Naive thymus-derived CD8-positive, alpha-beta T cell (primary cell): ENCODE data around the gene FOXC2. TPM values are rescaled to one million over a fixed set of nuclear protein-coding genes. Genes with fewer than 3 reads are reported as not detected.
A peak's percentile ranks its signal among the peaks of the same experiment; 100 is the strongest.

Experiments
- ATAC-seq, 2 donors: fragments of 150-1000 bp; cut with Tn5 transposase in 1 of 2; sonication (Bioruptor Pico), chemical (Tn5 transposase) in 1 of 2; 1 replicate in 1 of 2; 2 replicates in 1 of 2; pipeline ENCODE4 v1.10.0; 2021; ENCODE audit warnings: mild to moderate bottlenecking in 2 of 2, moderate library complexity in 2 of 2
- POLR2A ChIA-PET: fragments of 350-600 bp; sonication (Branson Sonifier 250); formaldehyde crosslinking; loops from one replicate; lab custom pipeline; 2021; ENCODE audit warnings: antibody characterized with exemption; lab: Charles Lee
- DNase-seq, 10 donors: peaks; one replicate each; pipeline versions ENCODE4 v3.0.0 to v3.0.0-alpha.2; 2020 to 2022
- H3K27ac Mint-ChIP-seq, 10 donors: one replicate each; pipeline ENCODE4 v1.8.0; 2020 to 2022; ENCODE audit warnings: mild to moderate bottlenecking in 10 of 10, mixed read lengths in 10 of 10, moderate library complexity in 4 of 10, inconsistent platforms in 1 of 10
- H3K27me3 Mint-ChIP-seq, 5 donors: one replicate each; pipeline ENCODE4 v1.8.0; 2021 to 2022; ENCODE audit warnings: mixed read lengths in 5 of 5
- H3K36me3 Mint-ChIP-seq, 3 donors: one replicate each; pipeline ENCODE4 v1.8.0; 2020 to 2022; ENCODE audit warnings: mixed read lengths in 3 of 3, mild to moderate bottlenecking in 2 of 3, inconsistent platforms in 1 of 3
- H3K4me1 Mint-ChIP-seq, 4 donors: one replicate each; pipeline ENCODE4 v1.8.0; 2021 to 2022; ENCODE audit warnings: mixed read lengths in 4 of 4
- H3K4me3 Mint-ChIP-seq, 10 donors: one replicate each; pipeline ENCODE4 v1.8.0; 2020 to 2022; ENCODE audit warnings: mild to moderate bottlenecking in 10 of 10, mixed read lengths in 10 of 10, moderate library complexity in 6 of 10, inconsistent platforms in 1 of 10
- H3K9me3 Mint-ChIP-seq, 9 donors: one replicate each; pipeline ENCODE4 v1.8.0; 2020 to 2022; ENCODE audit warnings: mixed read lengths in 9 of 9, mild to moderate bottlenecking in 3 of 9, inconsistent platforms in 1 of 9, moderate library complexity in 1 of 9
- polyA plus RNA-seq, 3 donors: library from polyadenylated mRNA; unstranded; fragments of 300-500 nt; fragmentation: Illumina TruSeq; gene quantifications; one replicate each; pipeline ENCODE4 v1.2.3, GENCODE V29; 2021
- total RNA-seq, 8 experiments: library from RNA in 2 of 8; stranded (reverse) in 2 of 8; gene quantifications; one replicate each; pipeline ENCODE4 v1.2.3 and lab custom pipeline; 2021 to 2026

The FOXC2 gene
- total RNA-seq: not detected
- polyA plus RNA-seq: not detected
- total RNA-seq (lab: John Stamatoyannopoulos, UW): 0 to 1.5 (median 0) reads per million in 6 experiments

DNA sequence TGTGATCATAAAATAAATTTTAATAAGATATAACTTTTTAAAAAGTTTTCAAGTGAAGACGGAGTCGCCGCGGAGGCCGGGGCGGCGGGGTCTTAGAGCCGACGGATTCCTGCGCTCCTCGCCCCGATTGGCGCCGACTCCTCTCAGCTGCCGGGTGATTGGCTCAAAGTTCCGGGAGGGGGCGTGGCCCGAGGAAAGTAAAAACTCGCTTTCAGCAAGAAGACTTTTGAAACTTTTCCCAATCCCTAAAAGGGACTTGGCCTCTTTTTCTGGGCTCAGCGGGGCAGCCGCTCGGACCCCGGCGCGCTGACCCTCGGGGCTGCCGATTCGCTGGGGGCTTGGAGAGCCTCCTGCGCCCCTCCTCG, at the start of gene FOXC2:
Gene FOXC2, plus strand, starts transcription at position 229 of the 365 bp plus-strand sequence. CDS start 507 bp downstream, outside the sequence.
- peak; percentile 49 to 57 for ATAC-seq
- Mint-ChIP-seq H3K4me3 (peak within 1 kb of the TSS; percentile 14 to 61 (median 42)), H3K36me3 (no peaks in the 10 kb centered on the region), H3K27me3 (peaks cover 32 to 71% (median 54%) of the 10 kb centered on the region in 5 donors), H3K4me1 (peaks cover 7 to 28% (median 20%) of the 10 kb centered on the region in 4 donors), H3K9me3 (no peaks in the 10 kb centered on the region), H3K27ac (no peak within 1 kb of the TSS)
- DNase-seq: peak in 7 of 10 donors; percentile 26 to 43 (median 29)
- POLR2A ChIA-PET: no interaction called here

- DNase-seq: no peak
- H3K9me3 Mint-ChIP-seq: no peaks in the 10 kb centered on the region
- H3K4me1 Mint-ChIP-seq: peaks cover 5 to 14% (median 9%) of the 10 kb centered on the region in 4 donors
- no peaks in the 10 kb centered on the region for H3K36me3 Mint-ChIP-seq
- no peak for ATAC-seq
- POLR2A ChIA-PET: no interaction called here
- H3K4me3 Mint-ChIP-seq: no peak overlapping the region
- no peak overlapping the region for H3K27ac Mint-ChIP-seq
- peaks cover 27 to 78% (median 52%) of the 10 kb centered on the region in 5 donors for H3K27me3 Mint-ChIP-seq
Measured at GRCh38 chr16:86517033-86517432, 49.6 kb upstream of the FOXC2 start.

DNA sequence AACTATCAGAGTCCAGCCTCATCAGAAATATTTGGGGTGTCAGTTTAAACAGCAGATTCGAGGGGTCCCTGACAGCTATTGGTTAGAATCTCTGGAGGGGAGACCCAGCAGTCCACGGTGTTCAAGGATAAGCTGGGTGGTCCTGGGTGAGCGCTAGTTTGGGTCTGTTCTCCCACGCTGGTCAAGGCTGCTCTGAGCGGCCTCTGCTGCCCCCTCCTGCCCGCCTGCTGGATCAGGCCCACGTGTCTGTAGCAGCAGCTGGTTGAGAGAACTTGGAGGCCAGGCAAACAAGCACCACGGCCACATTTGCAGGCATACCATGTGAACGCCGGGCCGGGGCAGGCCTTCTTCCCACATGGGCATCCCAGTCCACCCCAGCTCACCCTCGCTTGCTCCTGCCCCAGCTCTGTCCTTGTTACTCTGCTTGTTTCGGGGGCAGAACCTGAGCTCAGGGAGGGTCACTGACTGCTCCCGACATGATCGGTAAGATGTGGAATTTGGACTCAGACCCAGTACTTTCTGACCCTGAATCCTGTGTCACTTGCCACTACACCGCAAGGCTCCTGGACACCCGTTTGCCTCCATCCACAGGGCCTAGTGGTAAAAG, 48.9 kb upstream of the FOXC2 start:
- H3K4me1 Mint-ChIP-seq: peaks cover 5 to 14% (median 9%) of the 10 kb centered on the region in 4 donors
- POLR2A ChIA-PET: no interaction called here

DNA sequence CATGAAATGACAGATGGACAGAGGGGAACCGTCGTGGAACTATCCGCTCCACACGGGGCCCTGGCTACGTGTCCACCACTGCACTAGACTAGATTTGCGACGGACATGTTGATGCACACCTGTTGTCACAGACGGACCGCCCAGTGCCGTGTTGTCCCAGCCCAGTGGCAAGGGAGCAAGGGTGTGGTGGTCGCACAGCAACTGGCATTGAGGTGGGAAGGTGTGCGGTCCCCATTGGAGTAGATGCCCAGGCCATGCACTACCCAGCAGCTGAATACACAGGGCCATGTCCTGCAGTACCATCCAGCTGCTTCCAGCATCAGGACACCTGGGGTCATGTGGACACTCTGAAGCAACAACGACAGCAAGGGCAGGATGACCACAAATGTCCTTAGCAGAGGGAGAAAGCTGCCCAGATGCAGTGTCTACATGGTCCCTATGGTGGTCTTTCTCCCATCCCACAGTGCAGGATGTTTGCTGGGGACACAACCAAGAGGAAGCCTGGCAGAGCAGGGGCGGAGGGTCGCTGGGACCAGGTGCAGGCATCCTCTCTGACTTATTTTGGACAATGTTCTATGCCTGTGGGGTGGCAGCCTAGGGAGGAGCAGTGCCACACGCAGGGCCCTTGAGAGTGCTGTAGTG, 47.5 kb upstream of the FOXC2 start:
- DNase-seq (no peak), ATAC-seq (no peak)
- Mint-ChIP-seq H3K9me3 (no peaks in the 10 kb centered on the region), H3K36me3 (no peaks in the 10 kb centered on the region), H3K27me3 (peaks cover 19 to 62% (median 41%) of the 10 kb centered on the region in 5 donors), H3K4me1 (peaks cover 4 to 11% (median 7%) of the 10 kb centered on the region in 4 donors), H3K4me3 (peak overlapping the region in 4 of 10 donors; percentile 23 to 44 (median 38)), H3K27ac (peak overlapping the region in 1 of 10 donors; percentile 18)
- POLR2A ChIA-PET: no interaction called here

More for the DNA sequence above, 48.9 kb upstream of the FOXC2 start:
- H3K36me3 Mint-ChIP-seq: no peaks in the 10 kb centered on the region
- ATAC-seq (no peak), DNase-seq (peak in 1 of 10 donors; percentile 14)
- H3K27me3 Mint-ChIP-seq: peaks cover 27 to 73% (median 51%) of the 10 kb centered on the region in 5 donors
- no peak overlapping the region for H3K4me3 Mint-ChIP-seq
- H3K9me3 Mint-ChIP-seq: no peaks in the 10 kb centered on the region
- peak overlapping the region in 1 of 10 donors; percentile 2 for H3K27ac Mint-ChIP-seq

- peak overlapping the region in 1 of 10 donors; percentile 18 for H3K27ac Mint-ChIP-seq
Measured at GRCh38 chr16:86519649-86520316, 46.8 kb upstream of the FOXC2 start.

DNA sequence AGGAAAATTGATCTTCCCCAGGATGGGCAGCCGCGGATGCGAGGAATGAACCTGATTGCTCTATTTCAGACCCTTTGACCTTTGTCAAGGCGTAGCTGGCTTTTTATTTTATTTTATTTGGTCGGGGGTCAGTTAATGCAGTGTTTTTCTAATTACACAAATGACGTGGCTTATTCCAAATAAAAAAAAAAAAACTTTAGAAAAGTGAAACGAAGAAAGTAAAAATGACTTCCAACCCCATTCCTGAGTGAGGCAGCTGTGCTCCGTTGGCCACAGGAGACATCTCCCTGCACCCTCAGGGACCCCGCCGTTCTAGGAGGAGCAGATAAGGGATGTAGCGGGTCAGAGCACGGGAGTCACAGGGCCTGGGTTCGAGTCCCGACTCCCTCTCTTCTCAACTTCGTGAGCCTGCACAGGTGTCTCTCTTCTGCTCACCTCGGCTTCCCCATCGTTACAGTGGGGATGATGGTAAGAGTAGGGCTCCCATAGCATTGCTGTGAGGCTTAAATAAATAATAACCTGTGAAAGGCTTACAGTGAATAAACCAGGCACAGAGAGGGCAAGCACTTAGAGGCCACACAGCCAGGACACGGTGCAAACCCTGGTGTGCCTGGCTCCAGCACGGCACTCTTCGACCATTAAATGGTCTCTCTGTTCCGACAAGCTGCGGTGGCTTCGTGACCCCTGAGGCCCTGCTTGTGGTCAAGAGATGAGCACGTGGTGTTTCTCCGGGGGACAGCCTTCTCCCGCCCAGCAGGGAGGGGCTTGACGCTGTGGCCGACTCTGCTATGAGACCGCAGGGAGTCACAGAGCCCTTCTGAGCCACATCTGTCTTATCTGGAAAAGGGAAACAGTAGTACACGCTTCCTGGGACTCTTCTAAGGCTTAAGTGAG, 46.1 kb upstream of the FOXC2 start:
- H3K4me1 Mint-ChIP-seq: peaks cover 4 to 11% (median 7%) of the 10 kb centered on the region in 4 donors
- H3K27me3 Mint-ChIP-seq: peaks cover 11 to 53% (median 32%) of the 10 kb centered on the region in 5 donors
- H3K9me3 Mint-ChIP-seq: no peaks in the 10 kb centered on the region
- peak overlapping the region in 2 of 10 donors; percentile 10 for H3K4me3 Mint-ChIP-seq
- H3K36me3 Mint-ChIP-seq: no peaks in the 10 kb centered on the region
- ATAC-seq (no peak), DNase-seq (no peak)
- peak overlapping the region in 3 of 10 donors; percentile 3 to 24 (median 21) for H3K27ac Mint-ChIP-seq
- POLR2A ChIA-PET: no interaction called here

More at GRCh38 chr16:86519649-86520316, 46.8 kb upstream of the FOXC2 start:
- Mint-ChIP-seq H3K9me3 (no peaks in the 10 kb centered on the region), H3K36me3 (no peaks in the 10 kb centered on the region), H3K27me3 (peaks cover 15 to 58% (median 36%) of the 10 kb centered on the region in 5 donors), H3K4me1 (peaks cover 4 to 11% (median 7%) of the 10 kb centered on the region in 4 donors), H3K4me3 (peak overlapping the region in 5 of 10 donors; percentile 10 to 54 (median 33))
- DNase-seq (peak in 9 of 10 donors; percentile 8 to 48 (median 40)), ATAC-seq (peak in 1 of 2 donors; percentile 47)
- POLR2A ChIA-PET: no interaction called here

DNA sequence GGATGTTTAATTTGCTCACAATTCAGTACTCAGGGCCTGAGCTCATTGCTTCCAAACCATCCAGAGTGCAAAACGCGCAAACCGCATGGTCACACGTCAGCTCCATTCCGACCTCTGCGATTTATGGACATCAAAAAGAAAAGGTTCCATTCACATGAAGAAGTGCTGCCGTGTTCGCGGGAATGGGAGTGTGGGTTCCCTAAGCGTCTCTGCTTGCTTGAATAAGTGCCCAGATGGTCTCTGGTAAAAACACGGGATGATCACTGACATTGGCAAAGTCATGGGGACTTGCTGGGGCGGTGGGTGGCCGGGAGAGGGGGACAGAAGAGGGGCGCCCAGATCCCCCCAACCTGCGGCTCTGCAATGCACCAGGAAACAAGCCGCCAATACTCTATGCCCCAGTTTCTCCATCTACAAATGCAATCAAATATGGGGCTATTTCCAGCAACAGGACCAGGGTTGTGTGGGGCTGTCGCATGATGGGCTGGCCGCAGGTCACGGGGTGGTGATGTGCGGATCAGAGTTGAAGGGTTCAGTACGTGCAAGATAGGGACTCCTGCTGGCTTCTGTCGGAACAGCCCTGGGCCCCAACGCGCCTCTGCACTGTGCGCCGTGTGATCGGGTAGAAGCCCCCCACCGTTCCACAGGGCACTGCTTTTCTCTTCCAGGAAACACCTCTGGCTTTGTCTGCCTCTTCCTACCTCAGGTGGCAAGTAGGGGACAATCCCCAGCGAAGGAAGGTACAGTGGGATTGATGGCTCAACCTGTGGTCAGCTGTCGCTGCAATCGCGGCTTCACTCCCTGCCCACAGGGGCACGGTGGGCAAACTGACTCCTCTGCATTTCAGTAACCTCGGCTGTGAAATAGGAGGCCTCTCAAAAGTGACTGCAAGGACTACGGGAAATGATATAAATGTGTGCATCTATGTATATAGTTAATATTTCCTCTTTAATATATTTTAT, 45.1 kb upstream of the FOXC2 start:
- H3K9me3 Mint-ChIP-seq: peaks cover 0 to 6% (median 0%) of the 10 kb centered on the region in 9 donors
- peaks cover 4 to 11% (median 7%) of the 10 kb centered on the region in 4 donors for H3K4me1 Mint-ChIP-seq
- no peak overlapping the region for H3K27ac Mint-ChIP-seq
- H3K4me3 Mint-ChIP-seq: peak overlapping the region in 1 of 10 donors; percentile 12
- DNase-seq (no peak), ATAC-seq (no peak)
- H3K36me3 Mint-ChIP-seq: peaks cover 0 to 1% (median 0%) of the 10 kb centered on the region in 3 donors
- POLR2A ChIA-PET: no interaction called here
- peaks cover 11 to 46% (median 29%) of the 10 kb centered on the region in 5 donors for H3K27me3 Mint-ChIP-seq

DNA sequence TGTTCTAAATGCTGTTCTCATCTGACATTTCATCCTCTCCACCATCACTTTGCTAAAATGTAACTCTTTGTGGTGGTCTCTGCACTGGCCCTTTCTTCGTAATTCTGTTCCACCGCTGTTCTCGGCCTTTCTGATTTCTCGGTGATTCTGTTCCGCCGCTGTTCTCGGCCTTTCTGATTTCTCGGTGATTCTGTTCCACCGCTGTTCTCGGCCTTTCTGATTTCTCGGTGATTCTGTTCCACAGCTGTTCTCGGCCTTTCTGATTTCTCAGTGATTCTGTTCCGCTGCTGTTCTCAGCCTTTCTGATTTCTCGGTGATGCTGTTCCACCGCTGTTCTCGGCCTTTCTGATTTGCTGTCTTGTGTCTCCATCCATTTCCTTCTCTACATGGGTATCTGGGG, 44.0 kb upstream of the FOXC2 start:
- H3K27me3 Mint-ChIP-seq: peaks cover 7 to 37% (median 22%) of the 10 kb centered on the region in 5 donors

DNA sequence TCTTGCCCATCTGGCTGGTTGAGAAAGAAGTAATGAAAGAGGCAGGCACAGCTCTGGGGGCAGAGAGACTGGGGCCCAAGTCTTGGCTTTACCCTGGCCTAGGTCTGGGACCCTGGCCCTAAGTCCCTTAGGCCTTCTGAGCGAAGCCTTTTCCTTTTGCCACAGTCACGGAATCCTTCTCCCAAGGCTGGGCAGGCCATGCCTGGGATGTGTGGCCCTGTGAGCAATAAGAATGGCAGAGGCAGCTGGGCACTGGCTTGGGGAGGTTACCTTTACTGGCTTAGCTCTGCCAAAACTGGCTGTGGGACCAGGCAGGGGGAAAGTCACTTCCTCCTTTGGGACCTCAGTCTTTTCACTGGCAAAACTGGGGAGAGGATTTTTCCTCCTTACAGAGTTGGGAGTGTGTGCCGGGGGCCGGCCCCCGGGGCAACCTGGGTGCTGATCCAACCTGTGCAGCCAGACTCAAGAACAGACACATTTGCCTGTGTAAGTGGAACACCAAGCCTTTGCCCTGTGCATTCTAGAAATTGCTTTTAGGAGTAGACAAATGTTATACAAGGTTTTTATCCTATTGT, 43.4 kb upstream of the FOXC2 start:
- H3K9me3 Mint-ChIP-seq: peaks cover 0 to 9% (median 0%) of the 10 kb centered on the region in 9 donors

More for the DNA sequence above, 44.0 kb upstream of the FOXC2 start:
- Mint-ChIP-seq H3K9me3 (peaks cover 0 to 9% (median 0%) of the 10 kb centered on the region in 9 donors), H3K36me3 (peaks cover 0 to 7% (median 2%) of the 10 kb centered on the region in 3 donors), H3K27ac (no peak overlapping the region), H3K4me1 (peaks cover 3 to 11% (median 7%) of the 10 kb centered on the region in 4 donors), H3K4me3 (no peak overlapping the region)
- DNase-seq: no peak
- POLR2A ChIA-PET: no interaction called here
- ATAC-seq: no peak

DNA sequence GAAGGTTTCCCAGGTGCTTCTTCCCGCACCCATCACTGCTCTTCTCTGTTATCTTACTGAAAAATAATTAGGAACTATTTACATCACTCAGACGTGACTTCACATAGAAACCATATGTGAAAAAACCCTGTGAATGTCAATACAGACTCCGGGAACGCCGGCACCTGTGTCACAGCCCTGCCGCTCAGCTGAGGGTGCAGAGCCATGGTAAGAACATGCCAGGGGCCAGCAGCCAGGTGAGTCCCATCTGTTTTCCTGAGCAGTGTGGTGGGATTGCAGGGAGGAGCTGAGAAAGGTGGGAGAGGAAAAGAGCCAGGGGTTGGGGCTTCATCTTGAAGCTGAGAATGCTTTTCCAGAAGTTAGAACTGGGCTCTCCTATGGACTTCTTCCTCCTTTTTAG, 42.6 kb upstream of the FOXC2 start:
- POLR2A ChIA-PET: no interaction called here
- H3K4me1 Mint-ChIP-seq: peaks cover 3 to 10% (median 7%) of the 10 kb centered on the region in 4 donors
- peaks cover 0 to 9% (median 0%) of the 10 kb centered on the region in 9 donors for H3K9me3 Mint-ChIP-seq
- DNase-seq: no peak
- H3K27me3 Mint-ChIP-seq: peaks cover 4 to 23% (median 12%) of the 10 kb centered on the region in 5 donors
- no peak overlapping the region for H3K27ac Mint-ChIP-seq
- H3K4me3 Mint-ChIP-seq: no peak overlapping the region
- H3K36me3 Mint-ChIP-seq: peaks cover 0 to 9% (median 2%) of the 10 kb centered on the region in 3 donors
- no peak for ATAC-seq

More for the DNA sequence above, 43.4 kb upstream of the FOXC2 start:
- no peak overlapping the region for H3K4me3 Mint-ChIP-seq
- H3K4me1 Mint-ChIP-seq: peaks cover 3 to 11% (median 7%) of the 10 kb centered on the region in 4 donors
- ATAC-seq (no peak), DNase-seq (no peak)
- POLR2A ChIA-PET: no interaction called here
- no peak overlapping the region for H3K27ac Mint-ChIP-seq
- H3K27me3 Mint-ChIP-seq: peaks cover 7 to 30% (median 19%) of the 10 kb centered on the region in 5 donors
- peaks cover 0 to 9% (median 2%) of the 10 kb centered on the region in 3 donors for H3K36me3 Mint-ChIP-seq
